Activated CD4-positive, alpha-beta T cell treated with anti-CD3 and anti-CD28 coated beads, Interleukin-10, Interleukin-2, amounts not matched to agents 100 ng/mL and 50 ng/mL, durations not matched to agents 16 hours and 8 hours (primary cell): ENCODE data around the gene DLG2.
"Not testable (repeated sequence)": the region's sequence is repeated elsewhere in the genome, so short reads cannot be mapped to it uniquely, and the experiment has no call there.

Experiments used
- DNase-seq: peaks from one replicate; pipeline ENCODE4 v3.0.0-alpha.2; 2020

Gene DLG2

DNA sequence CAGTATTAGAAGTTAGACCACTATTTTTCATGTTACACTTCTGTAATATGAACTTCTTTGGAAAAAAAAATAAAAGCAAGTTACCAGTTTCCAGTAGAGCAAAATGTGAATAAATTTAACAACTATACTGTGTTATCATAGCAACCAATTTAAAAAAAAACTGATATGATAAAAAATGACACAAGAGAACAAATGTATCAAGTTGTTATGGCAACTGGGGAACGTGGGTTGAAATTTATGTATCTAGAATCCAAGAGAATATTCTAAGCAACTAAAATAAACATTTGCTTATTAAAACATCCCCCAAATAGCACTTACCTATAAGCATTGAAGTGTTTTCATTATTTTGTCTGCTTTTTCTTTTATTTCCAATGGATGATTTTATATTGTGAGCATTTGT, 442.4 kb downstream of the DLG2 start:
- DNase-seq: no peak

GRCh38 chr11:85182441-85183387, 444.4 kb downstream of the DLG2 start:
- DNase-seq: peak; percentile 10

DNA sequence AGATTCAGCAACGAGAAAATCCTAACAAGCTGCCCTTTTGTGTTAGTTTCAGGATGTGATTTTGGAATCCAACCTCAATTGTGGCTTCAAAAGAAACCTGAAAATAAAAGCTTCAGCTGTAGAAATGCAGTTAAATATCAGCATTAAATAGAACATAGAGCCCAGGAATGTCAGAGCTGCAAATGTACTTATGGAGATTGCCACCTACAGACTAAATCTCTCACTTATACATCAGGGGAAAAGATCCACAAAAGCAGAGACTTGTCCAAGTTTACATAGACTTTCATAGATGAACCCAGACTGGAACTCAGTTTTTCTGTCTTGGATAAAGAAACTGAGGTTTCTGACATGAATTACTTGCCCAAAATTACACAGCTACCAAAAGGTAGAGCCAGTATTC, 446.6 kb downstream of the DLG2 start:
- no peak for DNase-seq

DNA sequence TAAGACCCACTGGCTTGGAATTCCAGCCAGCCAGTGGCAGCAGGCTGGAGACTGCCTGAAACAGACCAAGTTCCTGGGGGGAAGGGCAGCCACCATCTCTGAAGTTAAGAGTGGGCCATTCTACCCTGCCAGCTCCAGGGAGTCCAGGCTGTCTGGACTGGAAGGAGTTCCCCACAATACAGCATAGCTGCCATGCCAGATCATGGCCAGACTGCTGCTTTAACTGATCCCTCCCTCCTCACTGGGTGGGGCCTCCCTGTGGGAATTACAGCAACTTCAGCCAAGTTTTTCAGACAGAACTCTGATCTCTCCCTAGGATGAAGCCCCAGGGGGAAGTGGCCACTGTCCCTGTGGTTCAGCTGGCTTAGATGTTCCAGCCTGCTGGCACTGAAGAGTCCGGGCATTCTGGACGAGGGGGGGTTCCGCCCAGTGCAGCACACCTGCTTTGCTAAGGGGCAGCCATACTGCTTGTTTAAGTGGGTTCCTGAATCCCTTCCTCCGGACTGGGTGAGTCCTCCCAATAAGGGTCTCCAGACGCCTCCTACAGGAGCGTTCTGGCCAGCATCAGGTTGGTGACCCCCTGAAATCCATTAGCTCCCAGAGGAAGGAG, 455.4 kb downstream of the DLG2 start:
- no peak for DNase-seq

DNA sequence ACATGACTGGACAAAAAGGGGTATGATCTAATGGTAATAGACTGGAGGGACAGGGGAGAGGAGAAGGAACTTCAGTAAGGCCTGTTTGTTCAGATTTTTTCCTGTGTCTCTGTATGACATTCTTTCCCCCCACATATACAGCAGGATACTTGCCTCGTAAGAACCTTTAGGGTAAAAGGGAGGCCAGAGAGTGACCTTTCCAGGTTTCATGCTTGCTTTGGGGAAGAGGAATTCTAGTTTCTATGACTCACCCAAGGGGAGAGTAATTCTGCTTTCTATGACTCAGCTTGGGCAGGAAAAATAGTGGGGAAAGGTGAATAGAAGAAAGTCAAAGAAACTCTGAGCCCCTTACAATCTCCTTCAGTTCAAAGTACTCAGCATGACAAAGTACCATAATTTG, 457.0 kb downstream of the DLG2 start:
- DNase-seq: no peak

GRCh38 chr11:85167471-85167870, 459.7 kb downstream of the DLG2 start:
- DNase-seq: no peak

DNA sequence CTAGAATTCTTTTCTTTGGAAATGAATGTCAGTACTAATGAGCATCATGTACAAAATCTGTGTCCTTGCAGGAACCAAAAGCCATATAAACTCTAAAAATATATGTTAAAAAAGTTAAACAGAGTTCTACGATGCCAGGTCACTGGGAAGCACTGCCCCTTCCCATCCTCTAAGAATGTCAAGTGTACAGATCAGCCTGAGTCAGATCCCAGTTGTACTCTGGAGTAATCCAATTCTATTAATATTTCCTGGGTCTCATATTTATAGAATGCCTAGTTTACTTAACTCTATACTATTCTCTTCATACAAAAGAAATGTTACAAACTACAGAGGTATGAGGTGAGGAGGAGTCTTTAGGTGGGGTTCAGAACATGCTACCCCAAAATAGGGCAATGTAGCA, 460.1 kb downstream of the DLG2 start:
- DNase-seq: no peak

GRCh38 chr11:85165819-85166218, 461.3 kb downstream of the DLG2 start:
- no peak for DNase-seq

- DNase-seq: no peak
Measured at GRCh38 chr11:85164743-85165142, 462.4 kb downstream of the DLG2 start.

DNA sequence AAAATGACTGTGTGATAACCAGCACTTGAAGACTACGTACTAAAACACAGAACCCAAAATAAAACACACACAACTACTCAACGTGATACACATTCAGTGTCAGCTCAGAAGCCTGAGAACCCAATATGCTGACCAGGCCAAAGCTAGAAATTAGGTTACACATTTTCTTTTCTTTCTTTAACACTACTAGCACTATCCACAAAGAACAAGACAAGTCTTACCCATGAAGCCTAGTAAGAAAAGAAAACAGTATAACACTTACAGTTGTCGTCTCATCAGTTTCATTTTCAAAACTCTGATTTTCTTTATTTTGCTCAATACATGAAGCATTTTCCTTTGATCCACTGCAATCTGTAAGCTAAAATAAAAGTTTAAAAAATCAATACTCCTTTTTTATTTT, 472.9 kb downstream of the DLG2 start:
- no peak for DNase-seq

DNA sequence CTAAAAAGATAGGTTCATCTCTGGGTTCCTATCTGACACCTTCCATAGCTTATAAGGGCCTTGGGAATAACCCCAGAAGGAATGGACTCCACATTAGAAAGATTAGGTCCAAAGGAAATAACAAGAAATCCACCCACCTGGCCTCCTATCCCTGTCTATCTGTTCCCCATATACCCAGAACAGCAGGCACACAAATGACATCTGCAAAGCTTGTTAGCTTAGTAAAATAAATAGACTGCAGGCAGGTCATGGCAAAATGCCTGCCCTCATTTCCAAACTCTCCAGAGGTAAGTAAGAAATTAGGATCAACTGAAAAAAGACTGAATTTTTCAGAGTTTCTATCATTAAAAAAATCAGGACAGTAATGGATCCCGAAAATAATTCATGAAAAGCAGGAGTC, 489.5 kb downstream of the DLG2 start:
- no peak for DNase-seq

- no peak for DNase-seq
Measured at GRCh38 chr11:85133636-85134035, 493.5 kb downstream of the DLG2 start.

GRCh38 chr11:85132851-85133585, 494.1 kb downstream of the DLG2 start:
- DNase-seq: no peak

DNA sequence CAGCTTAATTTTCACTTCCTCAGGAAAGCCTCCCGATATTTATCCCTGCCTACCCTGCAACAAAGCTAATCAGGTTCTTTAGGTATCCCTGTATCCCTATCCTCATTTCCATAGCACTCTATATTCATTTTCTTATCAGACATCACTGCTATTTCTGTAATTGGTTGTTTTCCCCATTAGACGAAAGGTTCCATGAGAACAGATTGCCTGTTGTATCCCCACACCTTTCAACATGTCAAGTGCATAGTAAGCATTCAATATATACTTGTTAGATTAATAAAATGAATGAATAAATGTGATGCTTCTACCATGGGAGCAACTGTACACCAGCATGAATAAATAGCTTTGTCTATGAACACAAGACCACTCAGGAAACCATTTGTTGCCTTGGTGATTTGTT, 499.8 kb downstream of the DLG2 start:
- DNase-seq: no peak

GRCh38 chr11:85123752-85124231, 503.4 kb downstream of the DLG2 start:
- no peak for DNase-seq

- no peak for DNase-seq
Measured at GRCh38 chr11:85118151-85118550, 509.0 kb downstream of the DLG2 start.

- no peak for DNase-seq
Measured at GRCh38 chr11:85115798-85116197, 511.3 kb downstream of the DLG2 start.

GRCh38 chr11:85114786-85115185, 512.4 kb downstream of the DLG2 start:
- DNase-seq: no peak

- not testable (repeated sequence) for DNase-seq
Measured at GRCh38 chr11:85110246-85110645, 516.9 kb downstream of the DLG2 start.

GRCh38 chr11:85109141-85109540, 518.0 kb downstream of the DLG2 start:
- no peak for DNase-seq

DNA sequence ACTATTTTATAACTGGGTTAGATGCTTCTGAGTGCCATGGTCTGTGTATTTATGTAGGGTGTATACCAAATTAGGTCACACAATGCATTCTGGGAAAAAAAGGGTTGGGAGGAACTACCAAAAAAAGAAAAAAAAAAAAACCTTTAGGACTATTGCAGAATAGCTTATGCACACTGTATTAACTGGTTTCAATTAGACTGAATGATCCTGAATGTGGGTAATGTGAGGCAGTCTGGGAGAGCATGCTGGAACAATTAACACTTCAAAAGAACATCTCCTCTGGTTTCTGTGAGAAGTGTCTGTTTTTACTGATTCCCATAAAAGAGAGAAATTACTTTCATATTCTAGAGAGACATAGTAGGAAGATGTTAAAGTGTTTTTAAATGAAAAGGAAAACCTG, 521.3 kb downstream of the DLG2 start:
- no peak for DNase-seq

DNA sequence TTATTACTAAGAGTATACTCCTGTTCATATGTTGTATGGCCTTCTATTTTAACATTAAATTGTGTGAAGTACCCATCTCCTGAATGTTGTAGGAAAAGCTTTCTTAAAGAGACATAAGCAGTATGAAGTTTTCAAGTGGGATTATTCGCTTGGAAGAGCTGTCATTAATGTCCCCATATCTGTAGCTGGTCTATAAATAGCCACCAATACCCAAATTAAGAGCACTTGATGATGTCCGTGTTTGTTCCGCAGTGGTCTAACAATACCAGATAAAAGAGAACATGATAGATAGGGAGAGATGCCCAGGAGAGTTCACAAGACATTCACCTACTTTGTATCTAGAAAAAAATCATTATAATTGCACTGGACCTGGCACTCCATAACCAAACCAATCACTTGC, 527.6 kb downstream of the DLG2 start:
- no peak for DNase-seq

DNA sequence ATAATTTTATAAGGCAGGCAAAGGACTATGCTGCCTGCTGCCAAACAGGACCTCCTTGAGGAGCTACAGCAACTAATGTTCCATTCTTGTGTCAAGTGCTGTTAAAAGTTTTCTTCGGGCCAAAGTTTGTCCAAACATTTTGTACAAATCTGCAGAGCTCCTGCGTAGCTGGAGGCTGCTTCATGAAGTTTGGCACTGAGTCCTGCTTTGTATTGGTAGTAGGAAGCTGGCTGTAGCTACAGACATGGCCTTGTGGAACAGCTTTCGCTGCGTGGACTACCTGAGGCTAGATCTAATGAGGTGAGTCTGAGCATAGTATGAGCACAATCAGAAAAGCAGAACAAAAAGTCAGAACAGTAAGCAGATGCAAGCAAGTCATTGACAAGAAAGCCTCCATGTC, 528.1 kb downstream of the DLG2 start:
- no peak for DNase-seq

DNA sequence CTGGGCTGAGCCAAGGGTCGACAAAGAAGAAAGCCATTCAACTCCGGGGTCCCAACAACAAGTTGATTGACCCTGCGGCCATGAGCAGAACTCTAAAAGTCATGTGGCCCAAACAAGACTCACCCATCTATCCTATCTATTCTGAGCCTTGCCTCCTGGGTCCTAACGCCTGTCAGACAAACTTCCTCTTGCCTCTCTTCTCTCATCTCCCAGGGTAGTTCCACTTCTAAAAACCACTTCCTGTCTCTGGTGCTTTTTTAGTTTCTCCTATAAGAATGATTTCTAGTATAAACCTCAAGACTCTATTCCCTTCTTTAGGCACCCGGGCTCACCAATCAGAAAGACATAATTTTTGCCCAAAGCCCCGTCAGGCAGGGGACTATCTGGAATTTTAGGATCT, 530.2 kb downstream of the DLG2 start:
- DNase-seq: no peak
